Stimulated activated CD8-positive, alpha-beta memory T cell treated with anti-CD3 and anti-CD28 coated beads, Interleukin-2, amount 100 ng/mL, for 1 hour (primary cell): ENCODE measurements around the gene CXCL1.
"Not testable (repeated sequence)": the region's sequence is repeated elsewhere in the genome, so short reads cannot be mapped to it uniquely, and the experiment has no call there.

Experiments
- DNase-seq, 2 donors: peaks; one replicate each; pipeline ENCODE4 v3.0.0-alpha.2; 2020; ENCODE audit warnings: low read depth in 2 of 2

CXCL1 gene

DNA sequence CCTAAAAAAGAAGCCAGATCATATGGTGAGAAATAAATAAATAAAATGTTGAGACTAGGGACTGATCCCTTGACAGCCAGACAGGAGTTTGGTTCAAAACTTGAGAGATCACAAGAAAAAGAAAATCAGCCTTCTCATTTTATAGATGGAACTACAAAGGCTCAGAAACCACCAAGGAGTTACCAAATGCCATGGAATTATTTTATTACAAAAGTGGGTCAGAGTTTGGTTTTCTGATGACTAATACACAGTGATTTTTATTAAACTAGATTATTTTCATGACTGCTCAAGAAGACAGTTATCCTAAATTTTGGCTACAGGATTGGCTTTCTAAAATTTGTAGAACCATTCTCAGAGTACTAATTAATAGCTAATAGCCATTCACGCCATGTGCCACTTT, 6.2 kb downstream of the CXCL1 start:
- DNase-seq: no peak

DNA sequence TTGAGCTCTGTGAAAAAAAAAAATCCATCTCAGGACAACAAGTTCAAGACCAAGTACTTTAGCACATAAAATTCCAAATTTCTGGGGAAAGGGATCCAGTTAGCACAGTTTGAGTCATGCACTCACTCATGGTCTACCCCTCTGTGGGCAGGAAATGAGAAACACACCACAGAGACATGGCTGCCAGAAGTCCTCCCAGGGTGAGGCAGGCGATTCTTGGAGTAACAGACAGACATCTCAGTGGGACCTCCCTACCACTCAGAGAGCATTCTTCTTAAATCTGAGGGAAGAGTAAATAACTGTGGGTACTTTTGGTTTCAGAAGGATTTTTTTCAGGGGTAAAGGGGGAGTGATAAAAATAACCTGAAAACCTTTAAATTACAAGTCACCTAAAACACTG, 14.1 kb downstream of the CXCL1 start:
- DNase-seq: no peak

DNA sequence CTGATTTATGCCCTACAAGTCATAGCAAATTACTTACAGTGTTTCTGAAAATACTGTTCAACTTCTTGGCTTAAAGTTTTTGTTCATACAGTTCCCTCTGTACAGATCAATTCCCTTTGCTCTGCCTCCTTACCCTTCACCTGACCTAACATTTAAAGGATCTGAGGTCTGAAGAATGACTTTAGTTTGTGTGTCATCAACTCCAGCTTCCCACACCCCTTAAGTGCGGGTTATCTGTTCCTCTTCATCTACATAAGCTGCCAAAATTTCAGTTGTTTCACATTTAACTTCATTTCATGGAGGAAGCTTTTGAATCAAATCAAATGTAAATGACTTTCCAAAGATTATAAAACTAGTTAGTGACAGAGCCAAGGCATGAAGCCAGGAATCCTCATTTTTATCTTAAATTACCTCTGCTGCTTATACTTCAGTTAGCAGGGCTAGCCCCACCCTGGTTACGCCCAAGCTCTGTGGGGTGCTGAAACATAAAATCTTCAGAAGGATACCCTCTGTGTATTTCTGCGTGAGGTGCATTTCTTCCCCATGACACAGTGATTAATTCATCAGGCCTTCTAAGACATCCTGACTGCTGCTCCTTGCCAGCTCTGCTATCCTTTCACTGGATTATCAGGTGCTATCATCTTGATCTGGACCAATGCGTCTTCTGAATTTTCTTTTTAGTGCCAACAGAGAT, 16.5 kb downstream of the CXCL1 start:
- DNase-seq: no peak

DNA sequence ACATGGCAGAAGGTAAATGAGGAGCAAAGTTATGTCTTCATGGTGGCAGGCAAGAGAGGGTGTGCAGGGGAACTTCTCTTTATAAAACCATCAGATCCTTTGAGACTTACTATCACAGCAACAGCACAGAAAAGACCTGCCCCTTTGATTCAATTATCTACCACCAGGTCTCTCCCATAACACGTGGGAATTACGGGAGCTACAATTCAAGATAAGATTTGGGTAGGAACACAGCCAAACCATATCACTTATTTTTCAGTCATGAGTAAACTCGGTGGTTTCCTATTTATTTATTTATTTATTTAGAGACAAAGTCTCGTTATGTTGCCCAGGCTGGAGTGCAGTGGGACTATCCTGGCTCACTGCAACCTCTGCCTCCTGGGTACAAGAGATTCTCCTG, 22.1 kb downstream of the CXCL1 start:
- no peak for DNase-seq

DNA sequence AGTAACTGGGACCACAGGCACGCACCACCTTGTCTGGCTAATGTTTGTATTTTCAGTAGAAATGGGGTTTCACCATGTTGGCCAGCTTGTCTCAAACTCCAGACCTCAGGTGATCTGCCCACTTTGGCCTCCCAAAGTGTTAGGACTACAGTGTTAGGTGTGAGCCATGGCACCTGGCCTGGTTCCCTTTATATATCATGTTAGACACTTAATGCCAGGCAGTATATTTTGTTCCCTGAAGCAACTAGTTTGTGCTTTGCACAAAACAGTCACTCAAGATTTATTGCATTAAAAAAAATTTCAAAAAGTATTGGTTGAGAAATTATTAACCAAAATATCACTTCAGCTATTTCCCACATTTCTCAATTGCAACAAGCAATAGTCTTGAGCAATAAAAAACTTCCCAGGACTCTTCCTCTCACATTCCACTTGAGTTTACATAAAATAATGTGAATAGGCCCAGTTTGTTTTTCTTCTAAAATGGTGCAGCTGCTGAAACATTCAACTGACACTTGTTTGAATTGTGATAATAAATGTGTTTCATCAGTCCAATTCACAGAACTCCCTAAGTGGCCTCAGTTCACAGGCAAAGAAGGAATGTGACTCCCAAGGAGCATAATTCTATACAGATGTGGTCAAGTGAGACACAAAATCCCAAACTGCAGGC, 22.7 kb downstream of the CXCL1 start:
- DNase-seq: no peak

DNA sequence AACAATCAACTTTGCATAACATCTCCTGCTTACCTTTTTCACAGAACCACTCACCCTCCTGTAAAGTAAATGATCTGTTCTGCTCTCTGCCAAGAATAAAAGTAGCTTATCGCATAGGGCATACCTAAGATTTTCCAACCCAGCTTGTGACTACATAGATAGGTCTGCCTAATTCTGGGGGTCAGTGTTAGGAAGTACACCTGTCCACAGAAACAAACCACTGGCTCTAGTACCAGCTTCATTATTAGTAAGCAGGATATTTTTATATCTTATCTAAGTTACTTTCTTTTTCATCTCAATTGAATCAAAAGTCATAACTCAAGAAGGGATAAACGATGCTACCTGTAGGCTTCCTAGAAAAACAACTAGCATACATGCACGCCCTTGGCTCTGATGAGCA, 23.8 kb downstream of the CXCL1 start:
- DNase-seq: no peak

DNA sequence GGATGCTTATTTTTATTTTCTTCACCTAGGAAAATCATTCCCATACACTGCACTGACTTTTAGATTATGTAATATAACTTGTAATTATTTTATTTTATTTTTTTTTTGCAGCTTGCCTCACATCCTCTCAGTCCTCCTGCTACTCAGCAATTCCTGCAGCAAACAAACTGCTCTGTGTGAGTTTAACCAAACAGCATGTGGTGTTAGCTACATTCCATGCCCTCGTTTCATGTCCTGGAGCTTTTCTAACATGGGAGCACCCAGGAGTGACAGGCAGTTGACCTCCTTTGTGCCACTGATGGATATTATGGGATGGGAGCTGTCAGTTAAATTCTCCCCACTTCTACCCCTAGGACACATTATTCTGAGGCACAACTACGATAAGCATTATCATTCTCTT, 24.8 kb downstream of the CXCL1 start:
- no peak for DNase-seq

DNA sequence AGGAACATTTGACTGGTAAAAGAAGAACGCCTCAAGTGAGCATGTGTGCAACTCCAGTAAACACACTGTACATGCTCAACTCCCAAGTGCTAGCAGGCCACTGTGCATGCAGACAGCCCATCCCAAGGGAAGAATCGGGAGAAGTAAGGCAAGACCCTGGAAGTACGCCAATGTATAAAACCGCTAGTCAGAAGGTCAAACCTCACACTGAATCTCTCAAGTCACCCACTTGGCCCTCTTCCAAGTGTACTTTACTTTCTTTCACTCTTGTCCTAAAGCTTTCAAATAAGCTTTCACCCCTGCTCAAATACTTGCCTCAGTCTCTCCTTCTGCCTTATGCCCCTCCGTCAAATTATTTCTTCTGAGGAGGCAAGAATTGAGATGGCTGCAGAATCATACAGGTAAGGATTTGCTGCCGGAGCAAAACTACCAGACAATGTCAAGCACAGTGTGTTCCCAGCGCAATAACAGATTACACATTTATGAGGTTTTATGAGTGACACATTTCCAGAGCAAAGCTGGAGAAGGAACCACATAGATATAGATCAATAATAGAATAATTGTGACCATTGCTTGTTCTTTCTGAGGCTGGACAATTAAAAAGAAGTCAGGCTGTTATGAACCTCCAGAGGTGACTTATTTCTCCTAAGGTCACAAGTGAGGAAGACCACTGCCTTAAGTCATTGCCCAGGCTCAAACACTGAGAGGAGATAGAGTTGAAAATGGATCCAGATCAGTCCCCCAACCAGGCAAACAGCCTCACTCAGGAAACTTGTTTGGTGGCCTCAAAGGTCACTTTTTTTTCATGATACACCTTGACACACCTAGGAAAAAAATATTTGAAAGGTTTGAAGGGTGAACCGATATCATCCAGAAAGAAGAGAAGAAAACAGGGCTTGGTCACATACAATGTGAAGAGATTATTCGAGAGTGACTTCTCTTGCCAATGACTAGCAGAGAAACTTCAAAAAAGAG, 26.3 kb downstream of the CXCL1 start:
- no peak for DNase-seq

DNA sequence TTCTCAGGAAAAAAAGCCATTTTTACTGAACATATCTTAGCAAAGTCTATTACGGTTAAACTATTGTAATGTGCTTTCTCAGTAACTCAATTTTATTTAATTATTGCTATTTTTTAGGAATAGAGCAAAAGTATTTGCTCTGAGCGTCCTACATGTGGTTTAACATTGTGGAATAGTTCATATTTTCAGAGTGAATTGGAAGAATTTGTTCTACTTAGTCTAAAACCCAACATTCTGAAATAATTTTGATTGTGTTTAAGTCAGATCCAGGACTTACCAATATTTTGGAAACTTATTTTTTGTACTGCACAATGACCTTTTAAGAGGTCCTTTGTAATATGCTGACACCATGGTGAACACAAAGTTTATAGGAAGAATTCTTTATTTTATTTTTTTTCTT, 27.2 kb downstream of the CXCL1 start:
- DNase-seq: no peak

DNA sequence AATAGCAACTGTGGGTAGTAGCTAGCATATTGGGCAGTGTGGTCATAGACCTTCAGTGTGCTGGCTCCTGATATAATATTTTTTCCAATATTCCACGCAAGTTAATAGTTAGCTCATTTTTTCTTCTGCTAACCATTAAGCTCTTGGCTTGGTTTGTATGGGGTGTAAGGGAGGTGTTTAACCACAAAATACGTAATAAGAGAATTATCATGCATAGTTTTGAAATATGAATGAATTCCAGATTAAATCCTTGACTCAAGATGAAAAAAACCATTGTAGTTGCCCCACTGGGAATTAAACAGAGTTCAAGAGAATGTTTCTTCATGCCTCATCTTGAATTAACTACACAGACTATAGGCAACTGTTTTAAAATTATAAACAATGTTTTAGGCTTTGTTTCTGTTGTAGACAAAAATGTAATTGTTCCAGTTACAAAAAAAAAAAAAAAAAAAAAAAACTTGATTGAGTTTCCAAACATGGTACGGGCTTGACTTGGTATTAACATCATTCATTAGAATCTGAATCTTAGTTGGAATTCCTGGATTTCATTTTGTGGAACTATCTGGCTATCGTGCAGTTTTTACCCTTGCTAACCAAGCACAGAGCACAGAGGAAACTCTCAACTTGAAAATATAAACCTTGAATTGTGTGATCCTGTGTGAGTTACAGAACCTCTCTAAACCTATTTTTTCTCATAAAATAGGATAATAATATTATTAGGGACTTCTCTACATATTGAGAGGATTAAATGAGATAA, 28.4 kb downstream of the CXCL1 start:
- no peak for DNase-seq

DNA sequence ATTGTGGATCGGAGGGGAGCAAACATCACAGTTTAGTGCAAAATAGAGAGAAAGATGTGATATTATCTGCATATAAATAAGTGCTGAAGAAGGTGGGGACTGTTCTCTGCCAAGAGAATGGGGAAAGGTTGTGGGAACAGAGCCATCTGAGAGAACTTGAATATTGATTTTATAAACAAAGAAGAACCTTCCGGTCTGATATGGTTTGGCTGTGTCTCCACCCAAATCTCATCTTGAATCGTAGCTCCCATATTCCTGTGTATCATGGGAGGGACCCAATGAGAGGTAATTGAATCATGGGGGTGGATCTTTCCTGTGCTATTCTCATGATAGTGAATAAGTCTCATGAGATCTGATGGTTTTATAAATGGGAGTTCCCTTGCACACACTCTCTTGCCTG, 30.1 kb downstream of the CXCL1 start:
- DNase-seq: not testable (repeated sequence)

DNA sequence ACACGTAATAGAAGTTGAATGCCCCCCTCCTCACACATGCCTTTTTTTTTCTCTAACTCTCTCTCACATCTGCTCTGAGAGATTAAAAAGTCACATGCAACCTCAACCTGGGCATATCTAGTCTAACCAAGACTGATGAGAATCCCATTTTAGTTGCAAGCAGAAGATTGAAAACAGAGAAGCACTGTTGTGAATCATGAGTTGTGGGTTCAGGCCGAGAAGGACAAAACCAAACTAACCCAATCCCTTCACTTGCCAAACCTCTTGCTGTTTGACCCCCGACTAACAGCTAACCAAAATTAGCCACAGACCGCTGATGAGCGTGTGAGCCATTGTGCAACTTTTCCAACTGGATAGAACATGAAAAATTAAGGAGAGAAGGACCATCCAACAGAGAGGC, 31.8 kb downstream of the CXCL1 start:
- DNase-seq: no peak

DNA sequence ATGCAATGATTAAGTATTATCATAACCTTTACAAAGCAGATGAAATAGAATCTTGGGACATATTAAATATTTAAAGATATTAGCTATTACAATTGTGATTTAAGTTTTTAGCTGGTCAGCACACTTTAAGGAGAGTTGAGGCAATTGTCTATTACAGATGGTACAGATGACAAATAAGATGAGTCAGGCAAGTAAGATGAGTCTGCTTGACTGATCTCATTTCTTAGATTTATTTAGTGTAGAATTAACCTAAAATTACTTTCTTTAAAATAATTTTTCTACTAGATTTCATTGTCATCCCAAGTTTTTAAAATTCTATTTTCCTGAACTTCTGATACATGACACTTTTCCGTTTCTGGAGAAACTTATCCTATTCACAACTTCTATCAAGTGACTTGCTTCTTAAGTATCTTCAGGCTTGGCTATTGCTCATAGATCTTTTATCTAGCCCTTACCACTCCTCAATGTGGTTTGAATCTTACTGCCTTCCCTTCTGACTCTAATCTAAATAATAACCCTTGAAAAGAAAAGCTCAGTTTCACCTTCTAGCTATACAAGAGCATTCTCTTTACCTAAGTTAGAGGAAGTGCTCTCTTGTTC, 32.9 kb downstream of the CXCL1 start:
- no peak for DNase-seq

DNA sequence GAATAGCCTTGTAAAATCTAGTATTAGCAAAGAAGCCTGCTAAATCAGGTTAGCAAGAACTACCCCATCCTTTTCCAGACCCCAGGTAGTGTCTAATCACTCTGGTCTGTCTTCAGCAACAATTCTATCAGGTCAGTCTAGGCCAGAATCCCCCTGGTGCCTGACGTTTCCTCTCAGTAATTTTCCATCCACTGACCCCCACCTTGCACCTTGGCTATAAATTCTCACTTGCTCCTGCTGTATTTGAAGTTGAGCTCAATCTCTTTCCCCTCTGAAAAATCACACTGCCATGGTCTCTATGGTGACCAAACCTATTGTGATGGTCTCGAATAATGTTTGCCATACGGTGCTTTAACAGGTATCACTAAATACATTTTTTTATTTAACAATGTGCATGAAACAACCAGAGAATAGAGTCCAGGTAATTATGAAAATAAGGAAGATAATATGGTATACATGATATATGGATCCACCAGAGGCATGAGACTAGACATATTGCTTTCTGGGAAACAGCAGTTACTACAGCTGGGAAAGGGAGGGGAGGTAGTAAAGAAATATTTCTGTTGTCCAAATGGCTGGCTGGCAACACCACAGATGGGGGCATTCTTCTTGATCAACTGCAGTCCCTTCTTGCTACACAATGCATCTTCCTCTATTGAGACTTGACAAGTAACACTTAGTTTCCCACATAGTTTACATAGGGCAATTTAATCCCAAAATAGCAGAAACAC, 33.8 kb downstream of the CXCL1 start:
- no peak for DNase-seq

DNA sequence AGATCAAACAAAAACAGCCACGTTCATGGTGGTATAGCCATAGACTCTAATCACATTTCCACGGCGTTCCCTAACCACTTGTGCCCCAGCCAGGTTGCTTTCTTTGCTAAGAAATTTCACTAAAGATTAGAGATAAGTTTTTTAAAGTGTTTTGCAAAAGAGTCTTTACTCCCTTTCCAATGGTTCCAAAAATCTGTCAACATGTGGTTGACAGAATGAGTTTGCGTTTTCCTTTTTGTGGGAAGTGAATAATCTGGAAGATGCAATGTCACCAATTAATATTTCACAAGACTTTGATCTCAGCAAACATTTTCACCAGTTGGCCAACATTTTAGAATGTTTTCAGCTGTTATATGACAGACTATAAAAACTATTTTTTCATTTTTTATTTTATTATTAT, 35.3 kb downstream of the CXCL1 start:
- DNase-seq: no peak

DNA sequence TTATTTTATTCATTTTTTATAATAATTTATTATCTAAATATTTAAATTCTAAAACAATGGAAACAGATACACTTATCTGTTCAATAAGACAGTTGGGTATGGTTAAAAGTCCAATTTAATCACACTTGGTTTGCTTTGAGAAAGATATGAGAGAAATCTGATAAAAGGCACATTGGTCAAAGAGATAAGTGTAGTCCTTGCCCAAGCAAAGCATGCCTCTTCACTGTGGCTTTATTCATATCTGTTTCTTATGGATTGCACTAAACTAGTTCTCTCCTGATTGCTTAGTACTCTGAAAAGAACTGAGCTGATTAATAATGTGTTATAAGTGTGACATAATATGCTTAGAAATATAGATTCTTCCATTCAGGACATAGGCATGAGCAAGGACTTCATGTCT, 39.8 kb downstream of the CXCL1 start:
- DNase-seq: no peak

DNA sequence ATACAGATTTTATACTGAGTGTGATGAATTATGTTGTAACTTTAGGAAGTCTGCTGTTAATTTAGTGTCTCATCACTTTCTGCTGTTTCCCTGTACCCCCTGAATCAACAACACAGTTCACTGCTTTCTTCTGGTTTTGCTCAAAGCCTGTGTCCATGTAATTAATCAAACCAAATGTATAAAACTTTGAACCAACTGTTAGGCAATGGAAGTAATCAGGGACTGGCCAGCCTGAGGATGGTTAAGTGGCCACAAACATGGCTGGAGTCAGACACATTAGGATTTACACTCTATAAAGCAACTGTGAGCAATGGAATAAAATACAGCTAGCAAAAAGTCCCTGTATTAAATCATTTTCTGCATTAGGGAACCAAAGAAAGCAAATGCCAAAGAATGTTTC, 42.6 kb downstream of the CXCL1 start:
- DNase-seq: no peak

DNA sequence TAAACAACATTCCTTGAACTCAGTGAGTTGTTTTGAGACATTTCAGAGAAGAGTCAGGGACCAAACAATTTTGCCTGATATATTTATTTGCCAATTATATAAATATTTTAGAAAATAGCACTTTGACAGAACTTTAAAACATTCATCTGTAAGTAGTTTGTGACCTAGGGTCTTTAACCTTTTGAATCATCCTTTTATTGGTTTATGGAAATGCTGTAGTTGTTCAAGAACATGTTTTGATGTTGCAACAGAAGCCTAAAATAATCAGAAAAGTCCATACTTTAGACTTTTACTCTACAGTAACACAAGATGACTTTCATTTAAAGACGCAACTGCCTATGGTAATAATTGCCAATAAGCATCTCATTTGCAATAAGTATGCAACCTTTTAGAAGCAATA, 43.0 kb downstream of the CXCL1 start:
- DNase-seq: no peak

DNA sequence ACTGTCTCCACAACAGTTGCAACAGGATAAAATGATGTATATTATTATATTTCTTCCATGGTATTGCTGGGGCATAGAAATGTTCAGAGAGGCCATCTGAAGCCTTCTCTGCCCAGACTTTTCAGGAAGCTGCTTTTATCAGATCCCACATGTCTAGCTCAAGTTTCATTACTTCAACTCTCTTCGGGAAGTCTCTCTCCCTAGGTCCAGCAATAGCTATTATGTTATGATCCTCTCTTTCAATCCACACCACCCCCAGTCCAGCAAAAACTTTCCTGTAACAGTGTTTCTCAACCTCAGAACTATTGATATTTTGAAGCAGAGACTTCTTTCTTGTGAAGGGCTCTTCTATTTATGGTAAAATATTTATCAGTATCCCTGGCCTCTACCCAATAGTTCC, 44.9 kb downstream of the CXCL1 start:
- no peak for DNase-seq

DNA sequence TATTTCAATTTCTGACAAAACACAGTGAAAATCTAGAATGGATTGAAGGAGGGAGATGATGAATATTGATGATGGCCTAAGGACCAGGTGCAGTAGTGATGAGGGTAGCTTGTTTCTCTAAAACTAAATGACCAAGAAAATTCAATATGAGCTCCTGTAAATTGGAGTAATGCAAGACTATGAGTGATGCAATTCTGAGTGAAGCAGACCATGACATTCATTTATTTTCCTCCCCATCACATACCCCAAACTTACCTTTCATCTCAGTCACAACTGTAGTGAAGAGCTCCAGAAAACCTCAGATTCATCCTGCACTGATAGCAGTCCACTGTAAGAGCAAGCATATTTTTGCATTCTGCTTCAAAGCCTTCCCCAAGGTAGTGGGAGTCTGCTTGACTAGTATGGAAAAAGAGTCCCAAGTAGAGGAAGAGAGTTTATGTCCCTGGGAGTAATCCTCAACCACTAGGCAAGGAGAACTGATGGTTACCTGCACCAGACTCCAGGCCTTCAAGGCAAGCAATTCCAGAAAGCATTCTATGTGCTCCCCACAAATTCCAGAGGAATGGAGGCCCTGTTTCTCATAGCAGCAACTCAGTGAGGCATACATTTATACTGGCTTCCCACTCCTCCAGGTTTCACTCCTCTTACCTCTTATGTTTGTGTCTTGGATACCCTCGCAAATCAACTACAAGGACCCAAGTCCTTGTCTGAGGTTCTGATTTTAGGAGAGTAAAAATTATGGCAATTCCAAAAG, 47.2 kb downstream of the CXCL1 start:
- DNase-seq: no peak
